ENCODE data around the gene EPC2.

- no peak for TF ChIP-seq REST (IDR thresholded peaks at IDR 0.05; ENCODE audit: insufficient read depth in 1 of 2, low read depth in 2 of 2, low read length in 2 of 2)
- TF ChIP-seq POLR2AphosphoS5 (IDR thresholded peaks at IDR 0.05; ENCODE audit: low read depth, low read length), result no peak
- TF ChIP-seq SIN3A (IDR thresholded peaks at IDR 0.05; ENCODE audit: borderline replicate concordance, insufficient read depth, low read length), result no peak
These were observed 39.6 kb upstream of the EPC2 start for GRCh38 chr2:148604927-148605326.

Measured in PFSK-1 (cell line).